Thyroid gland (tissue), 4 donors: ENCODE results near the gene DNMT3A.

Experiments used
- CTCF ChIP-seq, 6 experiments: fragments of 200-600 bp in 3 of 6; fragments of 450-650 bp in 3 of 6; sonication (generic) in 3 of 6; IDR thresholded peaks; one replicate each; pipeline ENCODE4 v1.5.1; 2016 to 2019; ENCODE audit warnings: antibody characterized with exemption in 6 of 6, mild to moderate bottlenecking in 2 of 6, inconsistent platforms in 1 of 6, moderate library complexity in 1 of 6
- POLR2A ChIP-seq, 2 donors: fragments of 450-650 bp; IDR thresholded peaks; one replicate each; pipeline ENCODE4 v1.6.1; 2017; ENCODE audit warnings: antibody characterized with exemption in 2 of 2, mild to moderate bottlenecking in 2 of 2, moderate library complexity in 1 of 2

DNA sequence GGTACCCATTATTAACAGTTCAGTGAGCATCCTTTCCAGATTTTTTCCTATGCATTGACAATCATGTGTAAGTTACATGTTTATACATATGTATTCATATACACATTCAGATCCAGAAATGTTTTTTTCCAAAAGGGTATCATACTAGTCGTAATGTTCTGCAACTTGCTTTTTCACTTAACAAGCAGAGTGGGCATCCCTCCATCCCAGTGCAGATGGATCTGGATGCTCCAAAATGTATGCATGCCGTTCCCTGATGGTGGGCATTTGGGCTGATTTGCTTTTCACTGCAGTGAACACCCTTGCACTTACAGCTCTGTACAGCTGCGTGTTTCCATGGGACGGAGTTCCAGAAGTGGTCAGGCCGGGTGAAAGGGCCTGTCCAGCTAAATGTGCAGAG lies 57.0 kb downstream of the DNMT3A start:
- TF ChIP-seq CTCF (IDR thresholded peaks at IDR 0.05): no peak
- TF ChIP-seq POLR2A (IDR thresholded peaks at IDR 0.05): no peak
